ENCODE data around the gene PNLIPRP1.

Gene PNLIPRP1

DNA sequence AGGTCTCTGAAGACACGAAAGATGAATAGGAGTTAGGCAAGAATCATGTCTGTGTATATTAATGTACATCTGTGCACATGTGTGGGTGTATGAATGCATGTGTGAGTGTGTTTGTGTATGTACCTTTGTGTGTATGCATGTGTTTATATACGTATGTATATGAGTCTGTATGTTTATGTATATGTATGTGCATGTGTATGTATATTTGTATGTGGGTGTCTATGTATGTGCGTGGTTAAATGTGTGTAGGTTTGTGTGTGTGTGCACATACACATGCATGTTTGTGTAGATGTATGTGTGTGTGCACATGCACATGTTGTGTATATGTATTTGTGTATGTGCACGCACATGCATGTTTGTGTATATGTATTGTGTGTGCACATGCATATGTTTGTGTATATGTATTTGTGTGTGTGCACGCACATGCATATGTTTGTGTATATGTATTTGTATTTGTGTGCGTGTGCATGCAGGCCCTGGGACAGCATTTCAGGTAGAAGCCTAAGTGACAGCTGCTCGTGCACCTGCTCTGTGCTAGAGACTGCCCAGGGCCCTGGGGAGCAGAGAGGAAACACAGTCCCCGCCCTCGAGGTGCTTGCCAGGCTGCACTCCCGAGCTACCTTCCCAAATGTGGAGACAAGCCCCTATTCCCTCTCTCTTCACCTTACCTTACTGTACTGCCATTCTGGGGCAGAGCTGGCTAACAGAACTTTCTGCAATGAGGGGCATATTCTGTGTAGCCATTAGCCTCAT lies 12.1 kb downstream of the PNLIPRP1 start:
- DNase-seq, result no peak

GRCh38 chr10:116606061-116606483 lies 15.3 kb downstream of the PNLIPRP1 start:
- DNase-seq, result no peak

GRCh38 chr10:116607336-116607735 lies 16.6 kb downstream of the PNLIPRP1 start:
- no peak for DNase-seq

DNA sequence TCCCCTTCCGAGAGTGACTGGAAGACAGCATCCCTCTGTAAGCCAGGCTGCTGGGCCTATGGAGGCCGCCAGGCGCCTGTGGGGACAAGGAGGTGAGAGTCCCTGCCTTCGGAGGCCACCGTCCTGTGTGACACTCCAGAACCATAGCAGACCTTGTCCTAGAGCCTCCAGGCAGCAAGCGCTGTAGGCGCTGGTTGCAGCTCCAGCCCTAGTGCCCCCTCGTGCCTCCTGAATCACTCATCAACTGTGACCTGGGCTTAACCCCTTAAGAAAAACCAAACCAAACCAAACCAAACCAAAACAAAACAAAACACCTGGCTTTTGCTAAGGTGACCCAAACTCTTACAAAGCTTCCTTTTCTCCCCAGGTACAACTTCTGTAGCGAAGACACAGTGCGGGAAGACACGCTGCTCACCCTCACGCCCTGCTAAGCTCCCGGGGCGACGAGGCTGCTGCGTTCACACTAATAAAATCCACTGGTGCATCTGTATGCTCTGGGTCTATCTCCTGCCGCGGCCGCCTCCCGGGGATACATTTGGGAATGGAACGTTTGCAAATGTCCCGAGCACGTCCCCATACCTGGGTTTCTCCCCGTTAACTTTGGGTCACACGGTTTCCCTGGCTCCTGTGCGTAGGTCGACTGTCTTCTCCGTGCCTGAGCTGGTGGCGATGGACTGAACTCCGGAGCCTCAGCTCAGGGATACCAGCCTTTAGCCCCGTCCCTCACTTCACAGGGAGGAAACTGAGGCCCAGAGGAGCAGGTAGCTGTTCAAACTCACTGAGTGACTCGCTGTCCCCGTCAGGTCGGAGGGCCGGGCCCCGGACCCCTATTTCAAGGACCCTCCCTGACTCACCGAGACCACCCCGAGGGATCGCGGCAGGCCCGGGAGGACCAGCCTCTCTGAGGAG lies 18.2 kb downstream of the PNLIPRP1 start:
- no peak for DNase-seq

- no peak for DNase-seq
Measured at GRCh38 chr10:116610443-116611152, 19.8 kb downstream of the PNLIPRP1 start.

GRCh38 chr10:116611153-116611545 lies 20.4 kb downstream of the PNLIPRP1 start:
- DNase-seq, result no peak

GRCh38 chr10:116612107-116612769 lies 21.5 kb downstream of the PNLIPRP1 start:
- no peak for DNase-seq

- DNase-seq, result no peak
Measured at GRCh38 chr10:116613471-116613870, 22.7 kb downstream of the PNLIPRP1 start.

- DNase-seq, result no peak
Measured at GRCh38 chr10:116614796-116615195, 24.0 kb downstream of the PNLIPRP1 start.

DNA sequence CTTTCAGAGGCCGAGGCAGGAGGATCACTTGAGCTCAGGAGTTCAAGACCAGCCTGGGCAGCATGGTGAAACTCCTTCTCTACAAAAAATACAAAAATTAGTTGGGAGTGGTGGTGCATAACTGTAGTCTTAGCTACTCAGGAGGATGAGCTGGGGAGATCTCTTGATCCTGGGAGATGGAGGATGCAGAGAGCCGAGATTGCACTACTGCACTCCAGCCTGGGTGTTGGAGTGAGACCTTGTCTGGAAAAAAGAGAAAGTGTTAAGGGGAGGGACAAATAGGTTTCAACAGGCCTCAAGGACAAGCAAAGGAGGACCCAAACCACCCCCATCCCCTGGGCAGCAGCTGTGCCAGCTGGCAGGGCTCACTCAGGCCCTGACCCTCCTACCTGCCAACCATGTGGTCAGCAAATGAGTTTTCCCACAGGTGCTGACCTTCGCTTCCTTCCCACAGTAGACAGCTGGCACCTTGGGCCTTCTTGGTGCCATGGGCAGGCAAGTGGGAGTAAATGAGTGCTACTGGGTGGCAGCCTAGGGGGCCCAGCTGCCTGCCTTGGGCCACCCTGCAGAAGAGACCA lies 24.5 kb downstream of the PNLIPRP1 start:
- DNase-seq, result no peak

DNA sequence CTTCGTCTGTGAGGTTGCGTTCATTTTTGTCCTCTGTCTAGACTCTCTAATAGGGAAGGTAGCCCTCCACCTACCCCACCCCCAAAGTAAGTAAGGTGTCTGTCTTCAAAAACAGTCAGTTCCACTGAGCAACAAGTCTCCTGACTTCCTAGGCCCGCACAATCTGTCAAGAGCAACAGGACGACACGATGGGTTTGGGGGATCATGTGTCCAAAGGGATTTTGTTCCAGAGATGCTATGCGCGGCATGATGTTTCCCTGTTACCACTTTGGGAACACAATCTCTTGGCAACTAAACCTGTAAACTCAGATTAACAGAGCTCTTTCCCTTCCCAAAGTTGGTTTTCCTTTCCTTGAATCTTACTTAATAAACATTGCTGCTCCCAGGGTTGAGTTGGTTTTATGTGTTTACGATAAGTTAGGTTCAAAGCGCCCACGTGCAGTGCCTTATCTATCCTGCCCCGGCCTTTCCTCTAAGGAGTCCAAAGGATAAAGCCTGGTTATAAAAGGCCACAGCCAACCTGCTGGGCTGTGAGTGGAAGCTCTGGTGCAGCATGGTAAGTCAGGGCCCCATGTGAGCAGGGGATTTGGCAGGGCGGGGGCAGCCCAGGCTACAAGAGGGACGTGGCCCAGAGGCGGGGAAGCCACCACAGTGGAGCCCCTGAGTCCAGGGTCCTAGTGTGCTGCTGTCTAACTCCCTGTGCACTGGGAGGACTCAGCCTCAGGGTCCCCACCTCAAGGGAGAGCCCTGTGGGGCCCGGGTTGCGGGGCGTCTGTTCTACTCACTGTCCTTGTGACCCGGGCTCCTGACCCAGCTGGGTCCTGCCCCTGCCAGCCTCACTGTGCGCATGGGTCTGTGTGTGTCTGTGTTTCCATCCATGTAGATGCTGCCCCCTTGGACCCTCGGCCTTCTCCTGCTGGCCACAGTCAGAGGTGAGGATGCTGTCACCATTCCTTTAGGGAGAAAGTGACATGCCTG lies 30.0 kb downstream of the PNLIPRP1 start, which contains the start of gene PNLIPRP2:
PNLIPRP2 (plus strand) TSS at position 531 of the 978 bp plus-strand sequence.
- no peak for DNase-seq

DNA sequence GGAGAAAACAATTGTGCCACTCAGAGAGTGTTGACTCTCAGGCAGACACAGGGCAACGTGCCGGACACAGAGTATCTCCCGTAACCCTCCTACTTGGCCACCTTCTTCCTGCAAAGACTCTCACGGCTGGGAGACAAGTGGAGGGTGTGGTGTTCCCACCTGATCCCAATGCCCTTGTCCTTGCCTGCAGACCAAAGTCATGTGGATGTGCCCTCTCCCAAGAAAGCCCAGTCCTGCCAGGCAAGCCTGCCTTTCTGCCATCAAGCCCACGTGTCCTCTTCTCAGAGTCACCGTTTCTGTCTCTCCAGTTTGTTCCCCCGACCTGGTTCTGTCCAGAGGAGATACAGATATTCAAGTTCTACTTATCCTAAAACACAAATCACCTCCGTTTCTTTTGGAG lies 30.7 kb downstream of the PNLIPRP1 start:
- no peak for DNase-seq

- DNase-seq, result no peak
Measured at GRCh38 chr10:116621934-116622655, 31.3 kb downstream of the PNLIPRP1 start.

GRCh38 chr10:116625845-116626244 lies 35.1 kb downstream of the PNLIPRP1 start:
- no peak for DNase-seq

GRCh38 chr10:116626815-116627214 lies 36.1 kb downstream of the PNLIPRP1 start:
- no peak for DNase-seq

DNA sequence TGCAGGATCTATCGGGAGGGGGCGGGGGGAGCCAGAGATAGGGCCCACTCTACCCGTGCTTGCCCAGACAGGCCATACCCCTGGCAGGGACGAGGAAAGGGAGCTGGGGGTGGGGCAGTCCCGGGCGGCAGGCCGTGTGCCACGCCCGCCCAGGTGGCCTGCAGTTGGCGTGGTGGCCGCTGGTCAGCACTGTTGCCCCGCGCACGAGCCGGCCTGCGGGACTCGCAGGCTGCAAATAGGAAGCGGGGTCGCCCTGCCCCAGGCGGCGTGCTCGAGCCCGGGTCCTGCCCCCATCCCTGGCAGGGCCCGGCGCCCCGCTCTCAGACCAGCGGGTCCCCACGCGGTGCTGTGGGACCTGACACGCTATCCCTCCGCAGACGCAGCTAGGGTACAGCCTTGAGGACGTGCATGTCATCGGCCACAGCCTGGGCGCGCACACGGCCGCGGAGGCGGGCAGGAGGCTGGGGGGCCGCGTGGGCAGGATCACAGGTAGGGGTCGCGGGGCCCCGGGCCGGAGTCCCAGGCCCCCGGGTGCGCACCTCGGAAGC lies 36.7 kb downstream of the PNLIPRP1 start:
- no peak for DNase-seq

GRCh38 chr10:116629340-116629739 lies 38.6 kb downstream of the PNLIPRP1 start:
- no peak for DNase-seq

GRCh38 chr10:116630020-116630419 lies 39.3 kb downstream of the PNLIPRP1 start:
- no peak for DNase-seq

DNA sequence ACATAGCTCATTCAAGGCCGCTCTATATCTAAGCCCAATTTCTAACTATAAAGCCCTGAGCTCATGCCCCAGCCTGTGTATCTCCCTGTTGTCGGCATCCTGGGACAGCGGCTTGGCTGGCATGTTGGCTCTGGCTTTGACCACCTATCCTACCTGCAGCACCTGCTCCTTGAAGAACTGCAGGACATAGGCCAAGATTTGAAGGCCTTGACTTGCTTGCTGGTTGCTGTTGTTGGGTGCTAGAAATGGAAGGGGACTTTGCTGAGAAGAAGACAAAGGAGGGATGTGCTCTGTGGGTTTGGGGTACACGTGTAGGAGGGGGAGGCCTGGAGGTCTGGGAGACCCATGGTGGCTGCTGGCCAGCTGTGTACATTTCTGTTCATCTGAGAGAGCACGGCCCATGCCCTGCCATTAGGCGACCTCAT lies 41.1 kb downstream of the PNLIPRP1 start:
- no peak for DNase-seq
